Measurements from ENCODE around the gene IVL.

GRCh38 chr1:152866321-152866720 is 42.0 kb upstream of the IVL start:
- TF ChIP-seq POLR2A (IDR thresholded peaks at IDR 0.05), result no peak
- TF ChIP-seq CTCF (IDR thresholded peaks at IDR 0.05), result no peak
- no peak for TF ChIP-seq POLR2AphosphoS5 (IDR thresholded peaks at IDR 0.05; ENCODE audit: insufficient read depth in 1 of 2, low read depth in 1 of 2)

All from vagina (tissue), 2 donors.